Cerebellar nuclear complex (tissue), 1 donor: Measurements from ENCODE around the gene NOL9.
"Not testable (repeated sequence)": the region's sequence is repeated elsewhere in the genome, so short reads cannot be mapped to it uniquely, and the experiment has no call there.

Experiments
- DNase-seq, 2 experiments: peaks; one replicate each; lab custom pipeline; 2025; lab: John Stamatoyannopoulos, UW

The NOL9 gene

GRCh38 chr1:6554031-6554906 is at the start of gene NOL9:
Gene NOL9, minus strand, starts transcription at chr1:6554513. Its CDS starts 11 bp downstream, at chr1:6554502.
- DNase-seq, result peak in 1 of 2 experiments; percentile 71

- no peak for DNase-seq
Observed at GRCh38 chr1:6603238-6603914, 49.1 kb upstream of the NOL9 start.

- no peak for DNase-seq
Observed at GRCh38 chr1:6602669-6603237, 48.4 kb upstream of the NOL9 start, which contains the start of gene KLHL21. Gene KLHL21, minus strand, starts transcription at chr1:6602869. Its CDS starts 52 bp downstream, at chr1:6602817.

- DNase-seq, result no peak
Observed at GRCh38 chr1:6601923-6602668, 47.8 kb upstream of the NOL9 start.

- DNase-seq, result no peak
Observed at GRCh38 chr1:6601049-6601922, 47.0 kb upstream of the NOL9 start.

- DNase-seq, result no peak
Observed at GRCh38 chr1:6600410-6601048, 46.2 kb upstream of the NOL9 start.

GRCh38 chr1:6599991-6600390 is 45.7 kb upstream of the NOL9 start:
- DNase-seq, result not testable (repeated sequence)

GRCh38 chr1:6599141-6599975 is 45.0 kb upstream of the NOL9 start:
- no peak for DNase-seq

- DNase-seq, result no peak
Observed at GRCh38 chr1:6597777-6598131, 43.4 kb upstream of the NOL9 start.

- no peak for DNase-seq
Observed at GRCh38 chr1:6596886-6597776, 42.8 kb upstream of the NOL9 start.

- DNase-seq, result no peak
Observed at GRCh38 chr1:6596351-6596750, 42.0 kb upstream of the NOL9 start.

GRCh38 chr1:6594977-6595740 is 40.8 kb upstream of the NOL9 start:
- no peak for DNase-seq

- DNase-seq, result no peak
Observed at GRCh38 chr1:6593810-6594209, 39.5 kb upstream of the NOL9 start.

GRCh38 chr1:6592865-6593593 is 38.7 kb upstream of the NOL9 start:
- DNase-seq, result no peak

- DNase-seq, result no peak
Observed at GRCh38 chr1:6592441-6592840, 38.1 kb upstream of the NOL9 start.

GRCh38 chr1:6591644-6592043 is 37.3 kb upstream of the NOL9 start:
- no peak for DNase-seq

GRCh38 chr1:6591222-6591621 is 36.9 kb upstream of the NOL9 start:
- DNase-seq, result no peak
